ENCODE measurements around the gene RXRA. TPM values are rescaled to one million over a fixed set of nuclear protein-coding genes. Genes with fewer than 3 reads are reported as not detected.

RXRA gene
- polyA plus RNA-seq, 1 donor from 2014 or later, result 2.7 TPM

GRCh38 chr9:134428559-134428958 is 102.3 kb downstream of the RXRA start:
- Histone ChIP-seq H3K9ac (ENCODE audit: low read length) (no peak overlapping the region), H3F3A (ENCODE audit: insufficient read depth, low read length, poor library complexity, severe bottlenecking) (no peaks in the 10 kb centered on the region), H3K79me2 (replicated peaks; ENCODE audit: insufficient read depth, low read length) (no peaks in the 10 kb centered on the region), H3K9me2 (ENCODE audit: insufficient read depth, low read length) (no peaks in the 10 kb centered on the region), H4K20me1 (ENCODE audit: insufficient read depth) (no peaks in the 10 kb centered on the region), H3K36me3 (ENCODE audit: insufficient read depth, low read length) (no peaks in the 10 kb centered on the region), H3K4me2 (ENCODE audit: low read length) (no peak overlapping the region), H3K9me3 (ENCODE audit: low read length) (no peaks in the 10 kb centered on the region), H3K4me3 (ENCODE audit: low read length) (no peak overlapping the region), H3K27me3 (ENCODE audit: insufficient read depth, low read depth, low read length) (no peaks in the 10 kb centered on the region), H3K27ac (ENCODE audit: low read length) (no peak overlapping the region), H2AFZ (ENCODE audit: low read depth, low read length) (no peak overlapping the region)
- no peak for TF ChIP-seq EP300 (conservative IDR thresholded peaks at IDR 0.05; ENCODE audit: poor library complexity, severe bottlenecking)

GRCh38 chr9:134429007-134429406 is 102.8 kb downstream of the RXRA start:
- H3K36me3 ChIP-seq (ENCODE audit: insufficient read depth, low read length), result no peaks in the 10 kb centered on the region

More at GRCh38 chr9:134429007-134429406, 102.8 kb downstream of the RXRA start:
- Histone ChIP-seq H3K9me2 (ENCODE audit: insufficient read depth, low read length) (no peaks in the 10 kb centered on the region), H3K79me2 (replicated peaks; ENCODE audit: insufficient read depth, low read length) (no peaks in the 10 kb centered on the region), H3K27me3 (ENCODE audit: insufficient read depth, low read depth, low read length) (no peaks in the 10 kb centered on the region), H3K4me3 (ENCODE audit: low read length) (no peak overlapping the region), H3K9ac (ENCODE audit: low read length) (no peak overlapping the region), H3K4me2 (ENCODE audit: low read length) (no peak overlapping the region), H2AFZ (ENCODE audit: low read depth, low read length) (no peak overlapping the region), H3K27ac (ENCODE audit: low read length) (no peak overlapping the region), H3K9me3 (ENCODE audit: low read length) (no peaks in the 10 kb centered on the region), H3F3A (ENCODE audit: insufficient read depth, low read length, poor library complexity, severe bottlenecking) (no peaks in the 10 kb centered on the region), H4K20me1 (ENCODE audit: insufficient read depth) (no peaks in the 10 kb centered on the region)
- TF ChIP-seq MXI1 (conservative IDR thresholded peaks at IDR 0.05; ENCODE audit: poor library complexity, severe bottlenecking) (no peak), SMC3 (conservative IDR thresholded peaks at IDR 0.05; ENCODE audit: poor library complexity) (no peak), EP300 (conservative IDR thresholded peaks at IDR 0.05; ENCODE audit: poor library complexity, severe bottlenecking) (no peak), REST (IDR thresholded peaks at IDR 0.05; ENCODE audit: borderline replicate concordance) (no peak), POLR2AphosphoS5 (IDR thresholded peaks at IDR 0.05) (no peak), TAF1 (IDR thresholded peaks at IDR 0.05; ENCODE audit: low read depth) (no peak), RAD21 (conservative IDR thresholded peaks at IDR 0.05) (no peak), EZH2 (IDR thresholded peaks at IDR 0.05; ENCODE audit: borderline replicate concordance, insufficient read depth, low read length, poor library complexity, severe bottlenecking) (no peak)
- TF ChIP-seq, protein P1, sequence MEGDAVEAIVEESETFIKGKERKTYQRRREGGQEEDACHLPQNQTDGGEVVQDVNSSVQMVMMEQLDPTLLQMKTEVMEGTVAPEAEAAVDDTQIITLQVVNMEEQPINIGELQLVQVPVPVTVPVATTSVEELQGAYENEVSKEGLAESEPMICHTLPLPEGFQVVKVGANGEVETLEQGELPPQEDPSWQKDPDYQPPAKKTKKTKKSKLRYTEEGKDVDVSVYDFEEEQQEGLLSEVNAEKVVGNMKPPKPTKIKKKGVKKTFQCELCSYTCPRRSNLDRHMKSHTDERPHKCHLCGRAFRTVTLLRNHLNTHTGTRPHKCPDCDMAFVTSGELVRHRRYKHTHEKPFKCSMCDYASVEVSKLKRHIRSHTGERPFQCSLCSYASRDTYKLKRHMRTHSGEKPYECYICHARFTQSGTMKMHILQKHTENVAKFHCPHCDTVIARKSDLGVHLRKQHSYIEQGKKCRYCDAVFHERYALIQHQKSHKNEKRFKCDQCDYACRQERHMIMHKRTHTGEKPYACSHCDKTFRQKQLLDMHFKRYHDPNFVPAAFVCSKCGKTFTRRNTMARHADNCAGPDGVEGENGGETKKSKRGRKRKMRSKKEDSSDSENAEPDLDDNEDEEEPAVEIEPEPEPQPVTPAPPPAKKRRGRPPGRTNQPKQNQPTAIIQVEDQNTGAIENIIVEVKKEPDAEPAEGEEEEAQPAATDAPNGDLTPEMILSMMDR (IDR thresholded peaks at IDR 0.05; ENCODE audit: poor library complexity, severe bottlenecking), result no peak
